ENCODE data around the gene RNASEL.
"Not testable (repeated sequence)": the region's sequence is repeated elsewhere in the genome, so short reads cannot be mapped to it uniquely, and the experiment has no call there.

Gene RNASEL, protein sequence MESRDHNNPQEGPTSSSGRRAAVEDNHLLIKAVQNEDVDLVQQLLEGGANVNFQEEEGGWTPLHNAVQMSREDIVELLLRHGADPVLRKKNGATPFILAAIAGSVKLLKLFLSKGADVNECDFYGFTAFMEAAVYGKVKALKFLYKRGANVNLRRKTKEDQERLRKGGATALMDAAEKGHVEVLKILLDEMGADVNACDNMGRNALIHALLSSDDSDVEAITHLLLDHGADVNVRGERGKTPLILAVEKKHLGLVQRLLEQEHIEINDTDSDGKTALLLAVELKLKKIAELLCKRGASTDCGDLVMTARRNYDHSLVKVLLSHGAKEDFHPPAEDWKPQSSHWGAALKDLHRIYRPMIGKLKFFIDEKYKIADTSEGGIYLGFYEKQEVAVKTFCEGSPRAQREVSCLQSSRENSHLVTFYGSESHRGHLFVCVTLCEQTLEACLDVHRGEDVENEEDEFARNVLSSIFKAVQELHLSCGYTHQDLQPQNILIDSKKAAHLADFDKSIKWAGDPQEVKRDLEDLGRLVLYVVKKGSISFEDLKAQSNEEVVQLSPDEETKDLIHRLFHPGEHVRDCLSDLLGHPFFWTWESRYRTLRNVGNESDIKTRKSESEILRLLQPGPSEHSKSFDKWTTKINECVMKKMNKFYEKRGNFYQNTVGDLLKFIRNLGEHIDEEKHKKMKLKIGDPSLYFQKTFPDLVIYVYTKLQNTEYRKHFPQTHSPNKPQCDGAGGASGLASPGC

DNA sequence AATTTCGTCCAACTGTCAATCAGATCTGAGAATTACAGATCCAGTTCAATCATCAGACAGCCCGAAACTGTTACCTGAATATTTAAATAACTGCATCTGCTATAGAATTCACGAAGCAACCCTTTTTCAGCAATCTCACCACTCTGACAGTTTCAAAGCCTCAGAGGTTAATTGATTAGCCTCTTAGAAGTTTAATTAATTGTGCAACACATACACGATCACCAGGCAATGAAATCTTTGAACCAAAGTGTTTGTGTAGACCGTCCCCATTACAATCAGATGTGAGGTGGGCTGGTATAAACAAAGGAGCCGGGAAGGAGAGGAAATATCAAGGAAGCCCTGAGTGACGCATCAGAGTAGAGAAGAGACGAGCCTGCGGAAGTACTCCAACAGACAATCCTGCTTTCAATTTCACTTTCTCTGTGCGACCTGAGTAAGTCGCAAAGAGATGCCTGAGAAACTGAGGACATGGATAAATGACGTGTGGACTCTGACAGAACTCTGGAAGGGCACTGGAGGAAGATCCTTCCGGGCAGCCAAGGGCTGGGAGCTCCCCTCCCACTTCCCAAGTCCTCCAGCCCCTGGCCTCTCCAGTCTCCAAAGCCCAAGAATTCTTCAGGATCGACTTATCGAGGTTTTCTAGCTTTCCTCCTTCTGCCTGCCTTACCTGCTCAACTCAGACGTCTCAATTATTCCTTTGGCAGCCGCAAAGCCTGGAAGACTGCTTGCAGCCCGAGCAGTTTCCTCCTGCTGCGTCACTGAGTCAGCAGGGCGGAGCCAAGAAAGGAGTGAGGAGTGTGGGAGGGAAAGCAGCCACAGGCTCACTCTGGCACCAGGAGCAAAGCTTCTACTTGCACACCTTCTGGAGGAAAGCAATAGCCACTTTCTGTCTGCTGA lies at the start of gene RNASEL:
RNASEL (minus strand) TSS at position 757 of the 897 bp plus-strand sequence. CDS start 2,450 bp downstream, outside the sequence.
- peak; percentile 80 for DNase-seq

GRCh38 chr1:182637769-182638168 lies 48.7 kb upstream of the RNASEL start:
- DNase-seq, result no peak

- DNase-seq, result no peak
Measured at GRCh38 chr1:182635871-182636270, 46.8 kb upstream of the RNASEL start.

DNA sequence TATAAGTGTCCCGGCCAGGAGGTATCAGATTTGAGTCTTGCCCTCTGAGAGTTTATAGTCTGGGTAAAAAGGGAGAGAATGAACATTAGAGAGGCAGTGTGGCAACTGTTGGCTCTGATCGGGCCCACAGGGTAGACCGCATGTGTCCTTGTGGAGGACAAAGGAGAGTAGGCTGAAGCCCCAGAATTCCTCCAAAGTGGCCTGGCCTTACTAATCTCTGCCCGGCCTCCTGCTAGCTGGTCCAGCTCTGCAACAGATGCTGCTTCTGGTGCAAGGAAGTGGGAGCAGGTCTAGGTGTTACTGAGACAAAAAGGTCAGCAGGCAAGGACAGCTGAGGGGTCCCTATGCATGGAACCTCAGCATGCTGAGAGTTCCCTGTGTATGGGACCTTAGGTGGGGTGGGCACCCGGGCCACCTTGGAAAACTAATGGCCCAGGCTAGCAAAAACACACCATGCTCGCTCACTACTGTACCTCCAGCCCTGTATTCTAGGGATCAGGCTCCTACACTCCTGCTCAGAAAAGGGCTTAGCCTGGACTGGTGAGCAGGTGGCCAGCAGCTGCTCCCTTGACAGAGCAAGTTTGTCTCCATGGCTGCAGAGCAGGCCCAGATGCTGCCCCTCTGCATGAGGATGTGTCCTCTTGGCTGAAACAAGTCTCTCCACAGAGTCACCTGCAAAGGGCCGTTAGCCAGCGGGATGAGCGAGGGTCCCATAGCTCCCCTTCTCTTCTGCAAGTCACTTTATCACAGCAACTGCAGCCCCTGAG lies 45.4 kb upstream of the RNASEL start:
- DNase-seq, result no peak

DNA sequence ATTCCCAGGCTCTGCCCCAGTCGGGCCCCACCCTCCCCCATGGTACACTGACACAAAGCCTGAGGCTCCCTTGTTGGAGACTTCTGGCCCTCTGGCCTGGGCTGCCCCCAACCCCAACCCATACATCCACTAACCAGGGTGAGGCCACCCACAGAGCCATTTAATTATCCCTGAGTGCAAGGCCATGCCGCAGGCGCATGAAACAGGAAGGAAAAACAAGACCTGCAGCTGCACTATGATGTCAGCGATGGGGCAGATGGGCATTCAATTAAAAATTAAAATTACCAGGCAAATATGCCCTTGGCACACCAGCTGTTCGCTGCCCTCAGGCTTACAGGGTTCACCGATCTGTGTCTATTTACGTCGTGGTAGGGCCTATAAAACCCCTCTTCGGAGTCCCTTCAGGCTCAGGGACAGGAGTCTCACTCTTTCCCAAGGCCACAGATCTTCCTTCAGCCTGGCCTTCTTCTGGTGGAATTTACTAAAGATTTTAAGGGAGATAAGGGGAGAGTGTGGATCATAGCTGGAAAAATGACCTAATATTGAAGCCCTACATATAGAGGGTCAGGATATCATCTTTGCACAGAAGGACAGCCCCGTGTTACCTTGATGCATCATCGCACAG lies 44.7 kb upstream of the RNASEL start:
- DNase-seq, result no peak

- DNase-seq, result no peak
Measured at GRCh38 chr1:182633031-182633430, 44.0 kb upstream of the RNASEL start.

- not testable (repeated sequence) for DNase-seq
Measured at GRCh38 chr1:182632441-182632857, 43.4 kb upstream of the RNASEL start.

- DNase-seq, result no peak
Measured at GRCh38 chr1:182631954-182632353, 42.9 kb upstream of the RNASEL start.

- DNase-seq, result no peak
Measured at GRCh38 chr1:182631053-182631677, 42.1 kb upstream of the RNASEL start.

DNA sequence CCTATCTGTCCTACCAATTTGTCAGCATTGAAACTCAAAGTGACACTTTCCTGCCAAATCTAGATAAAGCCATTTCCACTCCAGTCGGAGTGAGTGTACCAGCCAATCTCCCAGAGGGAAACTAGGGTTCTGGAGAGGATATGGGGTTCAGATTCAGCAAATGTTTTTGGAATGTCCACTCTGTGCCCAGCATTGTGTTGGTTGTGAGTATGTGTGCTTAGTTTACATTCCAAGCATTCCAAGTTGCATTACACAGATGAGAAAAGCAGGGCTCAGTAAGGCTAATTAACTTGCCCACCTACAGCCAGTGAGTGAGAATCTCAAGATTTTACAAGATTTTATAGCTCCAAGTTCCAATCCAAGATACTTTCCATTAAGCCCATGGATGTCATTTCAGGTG lies 41.5 kb upstream of the RNASEL start:
- DNase-seq, result no peak

DNA sequence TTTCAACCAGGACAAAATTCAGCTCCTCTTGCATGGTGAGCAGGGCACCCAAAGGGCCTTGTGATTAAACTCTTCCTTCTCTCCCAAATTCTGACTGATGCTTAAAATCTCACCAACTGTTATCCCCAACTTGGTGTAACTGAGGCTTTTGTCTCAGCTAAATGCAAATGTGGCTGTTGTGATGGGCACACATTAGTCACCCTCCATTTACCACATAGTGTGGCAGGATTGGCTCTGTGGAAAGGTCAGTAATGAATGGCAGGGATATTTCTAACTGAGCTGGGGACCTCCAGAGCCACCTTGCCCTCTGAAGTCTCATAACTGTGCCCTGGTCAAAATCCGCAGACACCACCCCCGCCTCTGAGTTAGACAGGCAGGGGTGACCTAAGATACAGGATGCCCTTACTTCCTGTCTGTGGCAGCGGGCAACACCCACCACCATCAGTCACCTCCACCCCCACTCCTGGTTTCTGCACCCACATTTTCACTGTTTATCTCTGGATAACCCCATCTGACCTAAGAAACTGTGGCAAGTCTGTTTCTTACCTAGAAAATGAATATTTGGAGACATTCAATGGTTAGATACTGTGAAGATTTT lies 40.5 kb upstream of the RNASEL start:
- no peak for DNase-seq

DNA sequence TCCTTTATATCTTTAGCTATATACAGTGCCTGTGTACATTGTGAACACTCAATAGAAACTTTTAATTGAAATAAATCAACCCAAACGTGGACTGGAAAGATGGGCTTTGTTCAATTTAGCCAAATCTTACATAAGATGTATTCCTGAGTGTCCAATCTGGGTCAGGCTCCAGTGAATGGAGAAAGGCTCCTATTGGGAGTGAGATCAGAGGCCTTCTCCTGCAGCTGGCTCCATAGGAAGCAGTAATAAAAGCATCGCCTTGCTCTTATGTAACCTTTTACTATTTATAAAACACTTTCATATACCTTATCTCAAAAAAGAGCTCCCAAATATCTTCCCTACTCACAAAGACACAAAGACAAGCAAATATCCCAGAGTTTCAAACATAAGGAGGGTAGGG lies 40.0 kb upstream of the RNASEL start:
- DNase-seq, result no peak

DNA sequence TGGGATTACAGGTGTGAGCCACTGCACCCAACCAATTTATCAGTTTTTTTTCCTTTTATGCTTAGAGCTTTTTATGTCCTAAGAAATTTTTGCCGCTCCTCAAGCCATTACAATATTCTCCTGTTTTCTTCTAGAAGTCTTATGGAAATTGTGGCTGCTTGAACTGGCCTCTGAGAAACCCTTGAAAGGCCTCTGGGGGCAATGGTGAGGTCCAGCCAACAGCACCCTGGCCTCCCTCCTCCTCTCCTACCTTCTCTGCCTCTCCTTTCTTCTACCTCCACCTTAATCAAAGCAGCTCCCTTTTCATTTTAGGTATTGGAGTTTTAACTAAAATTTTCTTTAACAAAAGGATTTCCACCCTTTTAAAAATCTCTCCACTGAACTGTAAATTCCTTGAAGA lies 39.6 kb upstream of the RNASEL start:
- DNase-seq, result no peak

GRCh38 chr1:182627622-182628021 lies 38.6 kb upstream of the RNASEL start:
- no peak for DNase-seq

GRCh38 chr1:182626527-182626926 lies 37.5 kb upstream of the RNASEL start:
- no peak for DNase-seq

GRCh38 chr1:182625719-182626504 lies 36.9 kb upstream of the RNASEL start:
- no peak for DNase-seq

GRCh38 chr1:182625024-182625423 lies 36.0 kb upstream of the RNASEL start:
- DNase-seq, result no peak

- DNase-seq, result no peak
Measured at GRCh38 chr1:182624577-182624976, 35.5 kb upstream of the RNASEL start.

GRCh38 chr1:182622901-182623528 lies 34.0 kb upstream of the RNASEL start:
- DNase-seq, result peak; percentile 75

DNA sequence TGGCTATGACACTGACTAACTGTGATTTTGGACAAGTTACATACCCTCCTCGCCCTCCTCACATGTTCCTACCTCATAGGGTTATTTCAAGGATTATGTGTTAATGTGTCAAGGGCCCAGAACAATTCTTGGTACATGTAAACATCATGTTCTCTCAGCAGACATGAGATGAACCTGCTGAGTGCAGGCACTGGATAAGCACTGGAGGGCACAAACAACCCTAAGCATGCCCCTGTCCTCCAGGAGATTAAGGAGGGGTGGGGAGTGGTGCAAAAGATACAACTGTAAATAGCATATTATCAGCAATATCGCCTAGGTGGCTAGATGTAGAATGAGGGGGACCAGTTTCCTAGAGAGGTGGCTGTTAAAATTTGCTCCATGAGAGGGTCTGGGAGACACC lies 32.9 kb upstream of the RNASEL start:
- DNase-seq, result no peak
